Right lobe of liver (tissue), 4 donors: ENCODE results near the gene KIF1A.

Source experiments
- POLR2A ChIP-seq: fragments of 450-650 bp; IDR thresholded peaks from one replicate; pipeline ENCODE4 v1.6.1; 2017; ENCODE audit warnings: antibody characterized with exemption, mild to moderate bottlenecking
- TF ChIP-seq, protein P1 (sequence below), 4 donors: fragments of 200-600 bp in 3 of 4; fragments of 450-650 bp in 1 of 4; IDR thresholded peaks; one replicate each; pipeline versions ENCODE4 v1.5.1 to v1.8.0; 2016 to 2022; ENCODE audit warnings: antibody characterized with exemption in 4 of 4, mild to moderate bottlenecking in 2 of 4
- donor health status: DM: no; HTN: no; CAD: no.
- donor health status: DM: no; HTN: no; CAD: no.
- donor health status: DM: no; HTN: yes; CAD: no.

DNA sequence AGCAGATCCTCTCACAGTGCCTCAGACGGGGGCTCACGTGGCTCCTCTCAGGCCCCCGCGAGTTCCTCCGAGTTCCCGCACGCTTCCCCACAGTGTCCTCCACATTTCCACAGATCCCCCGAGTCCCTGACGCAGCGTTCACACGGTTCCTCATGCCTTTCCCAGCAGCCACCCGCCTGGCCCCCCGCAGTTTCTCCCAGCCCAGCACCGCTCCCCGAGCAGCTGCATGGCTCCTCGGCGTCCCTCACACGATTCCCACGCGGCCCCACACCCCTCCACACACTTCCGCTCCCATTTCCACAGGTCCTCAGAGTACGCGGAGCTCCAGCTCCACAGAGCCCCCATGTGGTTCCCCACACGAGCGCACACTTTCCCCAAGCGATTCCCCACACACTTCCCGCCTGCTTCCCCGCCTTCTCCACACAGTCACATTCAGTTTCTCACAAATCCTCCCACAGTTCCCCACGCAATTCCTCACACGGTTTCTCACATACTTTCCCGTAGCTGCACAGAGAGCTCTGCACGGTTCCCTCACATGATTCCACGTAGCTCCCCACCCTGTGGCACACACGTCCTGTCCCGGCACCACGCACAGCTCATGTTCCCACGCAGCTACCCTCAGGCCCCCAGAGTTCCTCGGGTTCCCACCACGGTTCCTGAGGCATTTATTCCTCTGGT, 39.9 kb downstream of the KIF1A start:
- TF ChIP-seq, protein P1, sequence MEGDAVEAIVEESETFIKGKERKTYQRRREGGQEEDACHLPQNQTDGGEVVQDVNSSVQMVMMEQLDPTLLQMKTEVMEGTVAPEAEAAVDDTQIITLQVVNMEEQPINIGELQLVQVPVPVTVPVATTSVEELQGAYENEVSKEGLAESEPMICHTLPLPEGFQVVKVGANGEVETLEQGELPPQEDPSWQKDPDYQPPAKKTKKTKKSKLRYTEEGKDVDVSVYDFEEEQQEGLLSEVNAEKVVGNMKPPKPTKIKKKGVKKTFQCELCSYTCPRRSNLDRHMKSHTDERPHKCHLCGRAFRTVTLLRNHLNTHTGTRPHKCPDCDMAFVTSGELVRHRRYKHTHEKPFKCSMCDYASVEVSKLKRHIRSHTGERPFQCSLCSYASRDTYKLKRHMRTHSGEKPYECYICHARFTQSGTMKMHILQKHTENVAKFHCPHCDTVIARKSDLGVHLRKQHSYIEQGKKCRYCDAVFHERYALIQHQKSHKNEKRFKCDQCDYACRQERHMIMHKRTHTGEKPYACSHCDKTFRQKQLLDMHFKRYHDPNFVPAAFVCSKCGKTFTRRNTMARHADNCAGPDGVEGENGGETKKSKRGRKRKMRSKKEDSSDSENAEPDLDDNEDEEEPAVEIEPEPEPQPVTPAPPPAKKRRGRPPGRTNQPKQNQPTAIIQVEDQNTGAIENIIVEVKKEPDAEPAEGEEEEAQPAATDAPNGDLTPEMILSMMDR (IDR thresholded peaks at IDR 0.05) = no peak
- no peak for TF ChIP-seq POLR2A
